ENCODE measurements around the gene IL34.
"Not testable (repeated sequence)": the region's sequence is repeated elsewhere in the genome, so short reads cannot be mapped to it uniquely, and the experiment has no call there.

DNA sequence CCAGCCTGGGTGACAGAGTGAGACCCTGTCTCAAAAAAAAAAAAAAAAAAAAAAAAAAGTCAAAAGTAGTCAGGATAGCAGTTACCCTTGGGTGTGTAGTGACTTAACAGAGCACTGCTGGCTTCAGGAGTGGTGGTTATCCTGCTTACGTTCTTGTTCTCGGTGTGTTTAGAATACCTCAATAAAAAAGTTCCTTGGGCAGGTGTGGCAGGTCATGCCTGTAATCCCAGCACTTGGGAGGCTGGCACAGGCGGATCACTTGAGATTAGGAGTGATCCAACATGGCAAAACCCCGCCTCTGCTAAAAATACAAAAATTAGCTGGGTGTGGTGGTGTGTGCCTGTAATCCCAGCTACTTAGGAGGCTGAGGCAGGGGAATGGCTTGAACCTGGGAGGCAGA lies 24.6 kb downstream of the IL34 start:
- not testable (repeated sequence) for TF ChIP-seq POLR2A (IDR thresholded peaks at IDR 0.05; ENCODE audit: low read length); GATA1 (IDR thresholded peaks at IDR 0.05; ENCODE audit: low read depth, low read length)

Data from erythroblast (primary cell).